K562 (cell line): ENCODE measurements around the gene CAPRIN1. TPM values are rescaled to one million over a fixed set of nuclear protein-coding genes. Genes with fewer than 3 reads are reported as not detected.
A peak's percentile ranks its signal among the peaks of the same experiment; 100 is the strongest.

Experiments
- FOXJ3 ChIP-seq: sonication (generic); formaldehyde crosslinking; IDR thresholded peaks from 2 replicates; pipeline ENCODE4 v1.4.0; 2020; ENCODE audit warnings: mild to moderate bottlenecking, missing genetic modification reagents
- HMGN3 ChIP-seq: IDR thresholded peaks from 2 replicates; pipeline ENCODE4 v1.6.1; 2011; ENCODE audit warnings: borderline replicate concordance, low read depth, mild to moderate bottlenecking, mixed read lengths, low read length; ENCODE audit not compliant: insufficient read length; ENCODE audit errors: extremely low read depth
- MAFF ChIP-seq: IDR thresholded peaks from 2 replicates; pipeline ENCODE4 v1.6.1; 2012; ENCODE audit warnings: low read length, improper control_type of control experiment
- MCM7 ChIP-seq, 2 experiments: fragments of 450-650 bp; IDR thresholded peaks; 2 replicates each; pipeline ENCODE4 v1.6.1; 2016 to 2018
- MIER1 ChIP-seq: fragments of 450-650 bp; IDR thresholded peaks from 2 replicates; pipeline ENCODE4 v1.6.1; 2016; ENCODE audit warnings: antibody characterized with exemption, mild to moderate bottlenecking, low read depth
- NFATC3 ChIP-seq: fragments of 450-650 bp; IDR thresholded peaks from 2 replicates; pipeline ENCODE4 v1.6.1; 2017; ENCODE audit warnings: mild to moderate bottlenecking
- PHF20 ChIP-seq: fragments of 450-650 bp; IDR thresholded peaks from 2 replicates; pipeline ENCODE4 v1.6.1; 2018; ENCODE audit not compliant: partially characterized antibody
- RAD51 ChIP-seq: fragments of 450-650 bp; IDR thresholded peaks from 2 replicates; pipeline ENCODE4 v1.7.1; 2016; ENCODE audit warnings: low read depth, mild to moderate bottlenecking, borderline replicate concordance
- RBM39 ChIP-seq: fragments of 200-400 bp; formaldehyde crosslinking; optimal IDR thresholded peaks from 2 replicates; pipeline ENCODE3; 2018; ENCODE audit warnings: low read depth, low read length
- SETDB1 ChIP-seq: IDR thresholded peaks from one replicate; pipeline ENCODE4 v1.6.1; 2012; ENCODE audit warnings: low read length, control low read depth, inconsistent platforms
- SMC3 ChIP-seq: conservative IDR thresholded peaks from 2 replicates; pipeline ENCODE4 v1.6.1; 2011; ENCODE audit warnings: low read depth, low read length, improper control_type of control experiment; ENCODE audit not compliant: insufficient read depth
- STAT6 ChIP-seq: sonication (generic); formaldehyde crosslinking; IDR thresholded peaks from 2 replicates; pipeline ENCODE4 v1.8.1; 2023; ENCODE audit warnings: mild to moderate bottlenecking, missing genetic modification reagents
- ZC3H8 ChIP-seq: fragments of 450-650 bp; IDR thresholded peaks from 2 replicates; pipeline ENCODE4 v1.6.1; 2017
- ZNF23 ChIP-seq: fragments of 250-450 bp; sonication (Bioruptor Pico); IDR thresholded peaks from 2 replicates; pipeline ENCODE4 v1.4.0; 2020; ENCODE audit warnings: mild to moderate bottlenecking
- ZSCAN29 ChIP-seq: fragments of 450-650 bp; IDR thresholded peaks from 2 replicates; pipeline ENCODE4 v1.6.1; 2017
- ZZZ3 ChIP-seq: fragments of 450-650 bp; IDR thresholded peaks from 2 replicates; pipeline ENCODE4 v1.6.1; 2016; ENCODE audit warnings: antibody characterized with exemption, mild to moderate bottlenecking, moderate library complexity
- polyA plus RNA-seq, 8 experiments: library from polyadenylated mRNA; depleted of rRNA in 4 of 8; stranded (reverse) in 5 of 8; unstranded in 3 of 8; fragments of >200 nt; fragmentation: Nextera tagmentation in 2 of 8; fragmentation: Illumina TruSeq in 1 of 8; extraction: Ambion mirVana in 2 of 8; extraction: Trizol in 1 of 8; gene quantifications; 2 replicates each; pipeline versions ENCODE4 v1.2.1 to v1.2.3, GENCODE V29; 2011 to 2014; ENCODE audit warnings: inconsistent platforms in 1 of 8, missing spikeins in 1 of 8
- total RNA-seq, 7 experiments: library from RNA; depleted of rRNA in 6 of 7; stranded (reverse); fragments of >200 nt in 6 of 7; fragmentation: Illumina TruSeq in 2 of 7; extraction: Trizol in 2 of 7; gene quantifications; 2 replicates each; pipeline versions ENCODE4 v1.2.1 to v1.2.3, GENCODE V29; 2011 to 2021; ENCODE audit warnings: low replicate concordance in 1 of 7
- TF ChIP-seq, protein P1 (sequence below): IDR thresholded peaks from 2 replicates; pipeline ENCODE4 v1.6.1; 2014; ENCODE audit warnings: antibody characterized with exemption
- TF ChIP-seq, protein P2 (sequence below): fragments of 250-450 bp; sonication (Bioruptor Pico); IDR thresholded peaks from 2 replicates; pipeline ENCODE4 v1.4.0; 2020
- TF ChIP-seq, protein P3 (sequence below), 3 experiments: fragments of 200-800 bp in 1 of 3; fragments of 250-450 bp in 1 of 3; fragments of 450-650 bp in 1 of 3; sonication (Bioruptor Pico) in 1 of 3; sonication (Bioruptor generic) in 1 of 3; formaldehyde crosslinking in 1 of 3; IDR thresholded peaks; 2 replicates each; pipeline versions ENCODE4 v1.6.1 to v1.8.0; 2016 to 2022; ENCODE audit warnings: mild to moderate bottlenecking in 2 of 3, missing genetic modification characterization in 2 of 3, missing compliant biosample characterization in 1 of 3, moderate library complexity in 1 of 3
- TF ChIP-seq, protein P4 (sequence below): sonication (generic); formaldehyde crosslinking; IDR thresholded peaks from 2 replicates; pipeline ENCODE4 v1.8.1; 2023; ENCODE audit warnings: mild to moderate bottlenecking, missing genetic modification reagents

CAPRIN1 gene
- total and polyA plus RNA-seq, 9 of the 15 experiments (the other 6 are each of a cell fraction or from before 2014, with no cell fraction given) = 49.6 to 271 (median 244) TPM

DNA sequence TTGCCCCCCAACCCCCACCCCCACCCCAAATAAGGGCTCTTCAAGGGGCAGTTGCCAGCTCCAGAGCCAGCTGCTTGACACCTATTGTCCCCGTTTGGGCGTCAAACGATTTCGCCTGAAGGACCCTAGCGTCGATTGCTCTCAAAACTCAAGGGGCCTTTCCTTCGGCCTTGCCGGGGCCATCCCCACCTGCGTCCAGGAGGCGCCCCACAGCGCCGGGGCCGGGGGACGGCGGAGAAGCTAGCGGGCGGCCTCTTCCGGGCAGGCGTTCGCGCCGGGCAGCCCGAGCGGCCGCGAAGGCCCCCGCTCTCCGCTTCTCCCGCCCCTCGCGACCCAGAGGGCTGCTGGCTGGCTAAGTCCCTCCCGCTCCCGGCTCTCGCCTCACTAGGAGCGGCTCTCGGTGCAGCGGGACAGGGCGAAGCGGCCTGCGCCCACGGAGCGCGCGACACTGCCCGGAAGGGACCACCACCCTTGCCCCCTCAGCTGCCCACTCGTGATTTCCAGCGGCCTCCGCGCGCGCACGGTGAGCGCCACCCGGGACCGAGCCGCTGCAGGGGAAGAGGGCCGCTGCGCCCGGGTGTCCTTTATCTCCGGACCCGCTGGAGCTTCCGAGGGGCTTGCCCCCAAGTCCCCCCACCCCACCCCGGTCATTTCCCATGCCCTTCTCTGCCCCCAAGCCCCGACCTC is at the start of gene CAPRIN1 (continued):
- TF ChIP-seq MAFF (no peak), SETDB1 (no peak), FOXJ3 (CRISPR knock-in tag) (no peak), HMGN3 (peak; percentile 26), ZNF23 (CRISPR knock-in tag) (no peak), RAD51 (no peak), MCM7 (IDR thresholded peaks at IDR 0.05) (no peak), MIER1 (no peak), NFATC3 (no peak), ZSCAN29 (no peak), ZC3H8 (no peak), RBM39 (no peak), PHF20 (peak; percentile 49), STAT6 (CRISPR knock-in tag) (no peak), ZZZ3 (no peak), SMC3 (no peak)
- TF ChIP-seq, protein P1, sequence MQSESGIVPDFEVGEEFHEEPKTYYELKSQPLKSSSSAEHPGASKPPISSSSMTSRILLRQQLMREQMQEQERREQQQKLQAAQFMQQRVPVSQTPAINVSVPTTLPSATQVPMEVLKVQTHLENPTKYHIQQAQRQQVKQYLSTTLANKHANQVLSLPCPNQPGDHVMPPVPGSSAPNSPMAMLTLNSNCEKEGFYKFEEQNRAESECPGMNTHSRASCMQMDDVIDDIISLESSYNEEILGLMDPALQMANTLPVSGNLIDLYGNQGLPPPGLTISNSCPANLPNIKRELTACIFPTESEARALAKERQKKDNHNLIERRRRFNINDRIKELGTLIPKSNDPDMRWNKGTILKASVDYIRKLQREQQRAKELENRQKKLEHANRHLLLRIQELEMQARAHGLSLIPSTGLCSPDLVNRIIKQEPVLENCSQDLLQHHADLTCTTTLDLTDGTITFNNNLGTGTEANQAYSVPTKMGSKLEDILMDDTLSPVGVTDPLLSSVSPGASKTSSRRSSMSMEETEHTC = no peak
- TF ChIP-seq, protein P2, sequence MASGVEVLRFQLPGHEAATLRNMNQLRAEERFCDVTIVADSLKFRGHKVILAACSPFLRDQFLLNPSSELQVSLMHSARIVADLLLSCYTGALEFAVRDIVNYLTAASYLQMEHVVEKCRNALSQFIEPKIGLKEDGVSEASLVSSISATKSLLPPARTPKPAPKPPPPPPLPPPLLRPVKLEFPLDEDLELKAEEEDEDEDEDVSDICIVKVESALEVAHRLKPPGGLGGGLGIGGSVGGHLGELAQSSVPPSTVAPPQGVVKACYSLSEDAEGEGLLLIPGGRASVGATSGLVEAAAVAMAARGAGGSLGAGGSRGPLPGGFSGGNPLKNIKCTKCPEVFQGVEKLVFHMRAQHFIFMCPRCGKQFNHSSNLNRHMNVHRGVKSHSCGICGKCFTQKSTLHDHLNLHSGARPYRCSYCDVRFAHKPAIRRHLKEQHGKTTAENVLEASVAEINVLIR = no peak
- TF ChIP-seq, protein P3, sequence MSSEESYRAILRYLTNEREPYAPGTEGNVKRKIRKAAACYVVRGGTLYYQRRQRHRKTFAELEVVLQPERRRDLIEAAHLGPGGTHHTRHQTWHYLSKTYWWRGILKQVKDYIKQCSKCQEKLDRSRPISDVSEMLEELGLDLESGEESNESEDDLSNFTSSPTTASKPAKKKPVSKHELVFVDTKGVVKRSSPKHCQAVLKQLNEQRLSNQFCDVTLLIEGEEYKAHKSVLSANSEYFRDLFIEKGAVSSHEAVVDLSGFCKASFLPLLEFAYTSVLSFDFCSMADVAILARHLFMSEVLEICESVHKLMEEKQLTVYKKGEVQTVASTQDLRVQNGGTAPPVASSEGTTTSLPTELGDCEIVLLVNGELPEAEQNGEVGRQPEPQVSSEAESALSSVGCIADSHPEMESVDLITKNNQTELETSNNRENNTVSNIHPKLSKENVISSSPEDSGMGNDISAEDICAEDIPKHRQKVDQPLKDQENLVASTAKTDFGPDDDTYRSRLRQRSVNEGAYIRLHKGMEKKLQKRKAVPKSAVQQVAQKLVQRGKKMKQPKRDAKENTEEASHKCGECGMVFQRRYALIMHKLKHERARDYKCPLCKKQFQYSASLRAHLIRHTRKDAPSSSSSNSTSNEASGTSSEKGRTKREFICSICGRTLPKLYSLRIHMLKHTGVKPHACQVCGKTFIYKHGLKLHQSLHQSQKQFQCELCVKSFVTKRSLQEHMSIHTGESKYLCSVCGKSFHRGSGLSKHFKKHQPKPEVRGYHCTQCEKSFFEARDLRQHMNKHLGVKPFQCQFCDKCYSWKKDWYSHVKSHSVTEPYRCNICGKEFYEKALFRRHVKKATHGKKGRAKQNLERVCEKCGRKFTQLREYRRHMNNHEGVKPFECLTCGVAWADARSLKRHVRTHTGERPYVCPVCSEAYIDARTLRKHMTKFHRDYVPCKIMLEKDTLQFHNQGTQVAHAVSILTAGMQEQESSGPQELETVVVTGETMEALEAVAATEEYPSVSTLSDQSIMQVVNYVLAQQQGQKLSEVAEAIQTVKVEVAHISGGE (CRISPR knock-in tag; IDR thresholded peaks at IDR 0.05) = no peak
- TF ChIP-seq, protein P4, sequence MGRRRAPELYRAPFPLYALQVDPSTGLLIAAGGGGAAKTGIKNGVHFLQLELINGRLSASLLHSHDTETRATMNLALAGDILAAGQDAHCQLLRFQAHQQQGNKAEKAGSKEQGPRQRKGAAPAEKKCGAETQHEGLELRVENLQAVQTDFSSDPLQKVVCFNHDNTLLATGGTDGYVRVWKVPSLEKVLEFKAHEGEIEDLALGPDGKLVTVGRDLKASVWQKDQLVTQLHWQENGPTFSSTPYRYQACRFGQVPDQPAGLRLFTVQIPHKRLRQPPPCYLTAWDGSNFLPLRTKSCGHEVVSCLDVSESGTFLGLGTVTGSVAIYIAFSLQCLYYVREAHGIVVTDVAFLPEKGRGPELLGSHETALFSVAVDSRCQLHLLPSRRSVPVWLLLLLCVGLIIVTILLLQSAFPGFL (CRISPR knock-in tag) = no peak; the same call in 1 of the 2 replicates
